Measurements from ENCODE around the gene RNF123.

- no peak for TF ChIP-seq EZH2 (IDR thresholded peaks at IDR 0.05; ENCODE audit: borderline replicate concordance, low read length)
- TF ChIP-seq, protein P1, sequence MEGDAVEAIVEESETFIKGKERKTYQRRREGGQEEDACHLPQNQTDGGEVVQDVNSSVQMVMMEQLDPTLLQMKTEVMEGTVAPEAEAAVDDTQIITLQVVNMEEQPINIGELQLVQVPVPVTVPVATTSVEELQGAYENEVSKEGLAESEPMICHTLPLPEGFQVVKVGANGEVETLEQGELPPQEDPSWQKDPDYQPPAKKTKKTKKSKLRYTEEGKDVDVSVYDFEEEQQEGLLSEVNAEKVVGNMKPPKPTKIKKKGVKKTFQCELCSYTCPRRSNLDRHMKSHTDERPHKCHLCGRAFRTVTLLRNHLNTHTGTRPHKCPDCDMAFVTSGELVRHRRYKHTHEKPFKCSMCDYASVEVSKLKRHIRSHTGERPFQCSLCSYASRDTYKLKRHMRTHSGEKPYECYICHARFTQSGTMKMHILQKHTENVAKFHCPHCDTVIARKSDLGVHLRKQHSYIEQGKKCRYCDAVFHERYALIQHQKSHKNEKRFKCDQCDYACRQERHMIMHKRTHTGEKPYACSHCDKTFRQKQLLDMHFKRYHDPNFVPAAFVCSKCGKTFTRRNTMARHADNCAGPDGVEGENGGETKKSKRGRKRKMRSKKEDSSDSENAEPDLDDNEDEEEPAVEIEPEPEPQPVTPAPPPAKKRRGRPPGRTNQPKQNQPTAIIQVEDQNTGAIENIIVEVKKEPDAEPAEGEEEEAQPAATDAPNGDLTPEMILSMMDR (IDR thresholded peaks at IDR 0.05; ENCODE audit: low read length), result no peak
Measured at GRCh38 chr3:49723296-49723627, 33.9 kb downstream of the RNF123 start.

All from OCI-LY1 (cell line).